Peyer's patch (tissue), 4 donors: Measurements from ENCODE around the gene ULK3.
A peak's percentile ranks its signal among the peaks of the same experiment; 100 is the strongest.

Experiments
- POLR2A ChIP-seq, 2 donors: fragments of 450-650 bp; IDR thresholded peaks; one replicate each; pipeline ENCODE4 v1.5.1; 2017; ENCODE audit warnings: antibody characterized with exemption in 2 of 2, mild to moderate bottlenecking in 2 of 2, moderate library complexity in 2 of 2
- TF ChIP-seq, protein P1 (sequence below), 6 experiments: fragments of 450-650 bp in 4 of 6; fragments of 200-600 bp in 2 of 6; sonication (generic) in 1 of 6; IDR thresholded peaks; one replicate each; pipeline ENCODE4 v1.5.1; 2017 to 2019; ENCODE audit warnings: antibody characterized with exemption in 6 of 6, mild to moderate bottlenecking in 3 of 6, moderate library complexity in 1 of 6

DNA sequence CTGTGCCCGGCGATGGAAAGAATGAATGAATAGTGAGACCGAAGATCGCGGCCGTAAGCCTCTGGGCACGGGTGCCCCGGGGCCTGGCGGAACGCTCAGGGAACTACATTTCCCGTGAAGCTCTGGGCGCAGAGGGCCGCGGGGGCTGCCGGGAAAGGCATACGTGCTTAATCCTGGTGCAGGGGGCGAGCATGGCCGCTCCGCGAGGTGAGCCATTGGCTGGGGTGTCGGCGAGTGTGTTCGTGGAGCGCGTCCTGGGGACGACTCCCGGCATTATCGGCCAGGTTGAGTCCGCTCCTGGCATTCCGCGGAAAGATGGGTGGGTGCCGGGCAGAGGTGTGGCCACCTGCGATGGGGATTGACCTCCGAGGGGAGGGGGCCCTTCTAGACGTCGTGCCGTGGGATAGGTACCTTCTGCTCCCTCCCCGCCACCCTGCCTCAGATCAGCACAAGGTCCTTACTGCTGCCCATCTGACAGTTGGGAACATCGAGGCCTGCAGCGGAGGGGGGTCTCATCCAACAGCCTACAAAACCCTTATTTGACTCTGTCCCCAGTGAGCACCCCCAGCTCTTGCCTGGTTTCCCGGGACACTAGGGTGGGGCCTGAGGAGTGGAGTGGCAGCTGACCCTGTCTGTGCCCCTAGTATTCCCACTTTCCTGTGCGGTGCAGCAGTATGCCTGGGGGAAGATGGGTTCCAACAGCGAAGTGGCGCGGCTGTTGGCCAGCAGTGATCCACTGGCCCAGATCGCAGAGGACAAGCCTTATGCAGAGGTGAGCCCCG lies 47.1 kb upstream of the ULK3 start, which contains the start of gene MPI:
- TF ChIP-seq, protein P1, sequence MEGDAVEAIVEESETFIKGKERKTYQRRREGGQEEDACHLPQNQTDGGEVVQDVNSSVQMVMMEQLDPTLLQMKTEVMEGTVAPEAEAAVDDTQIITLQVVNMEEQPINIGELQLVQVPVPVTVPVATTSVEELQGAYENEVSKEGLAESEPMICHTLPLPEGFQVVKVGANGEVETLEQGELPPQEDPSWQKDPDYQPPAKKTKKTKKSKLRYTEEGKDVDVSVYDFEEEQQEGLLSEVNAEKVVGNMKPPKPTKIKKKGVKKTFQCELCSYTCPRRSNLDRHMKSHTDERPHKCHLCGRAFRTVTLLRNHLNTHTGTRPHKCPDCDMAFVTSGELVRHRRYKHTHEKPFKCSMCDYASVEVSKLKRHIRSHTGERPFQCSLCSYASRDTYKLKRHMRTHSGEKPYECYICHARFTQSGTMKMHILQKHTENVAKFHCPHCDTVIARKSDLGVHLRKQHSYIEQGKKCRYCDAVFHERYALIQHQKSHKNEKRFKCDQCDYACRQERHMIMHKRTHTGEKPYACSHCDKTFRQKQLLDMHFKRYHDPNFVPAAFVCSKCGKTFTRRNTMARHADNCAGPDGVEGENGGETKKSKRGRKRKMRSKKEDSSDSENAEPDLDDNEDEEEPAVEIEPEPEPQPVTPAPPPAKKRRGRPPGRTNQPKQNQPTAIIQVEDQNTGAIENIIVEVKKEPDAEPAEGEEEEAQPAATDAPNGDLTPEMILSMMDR (IDR thresholded peaks at IDR 0.05): peak in 4 of 6 experiments; percentile 7 to 50 (median 37)
- peak; percentile 51 to 74 for TF ChIP-seq POLR2A (IDR thresholded peaks at IDR 0.05)
